ENCODE measurements around the gene PIK3R5. TPM values are rescaled to one million over a fixed set of nuclear protein-coding genes. Genes with fewer than 3 reads are reported as not detected.

PIK3R5 gene
- total RNA-seq, 1 experiment from 2014 or later = 0.09 TPM

GRCh38 chr17:8846768-8847211, 118.7 kb downstream of the PIK3R5 start:
- BruUV-seq (replicated peaks) = no TSS peak

GRCh38 chr17:8844229-8845218, 121.0 kb downstream of the PIK3R5 start:
- TF ChIP-seq, protein P1, sequence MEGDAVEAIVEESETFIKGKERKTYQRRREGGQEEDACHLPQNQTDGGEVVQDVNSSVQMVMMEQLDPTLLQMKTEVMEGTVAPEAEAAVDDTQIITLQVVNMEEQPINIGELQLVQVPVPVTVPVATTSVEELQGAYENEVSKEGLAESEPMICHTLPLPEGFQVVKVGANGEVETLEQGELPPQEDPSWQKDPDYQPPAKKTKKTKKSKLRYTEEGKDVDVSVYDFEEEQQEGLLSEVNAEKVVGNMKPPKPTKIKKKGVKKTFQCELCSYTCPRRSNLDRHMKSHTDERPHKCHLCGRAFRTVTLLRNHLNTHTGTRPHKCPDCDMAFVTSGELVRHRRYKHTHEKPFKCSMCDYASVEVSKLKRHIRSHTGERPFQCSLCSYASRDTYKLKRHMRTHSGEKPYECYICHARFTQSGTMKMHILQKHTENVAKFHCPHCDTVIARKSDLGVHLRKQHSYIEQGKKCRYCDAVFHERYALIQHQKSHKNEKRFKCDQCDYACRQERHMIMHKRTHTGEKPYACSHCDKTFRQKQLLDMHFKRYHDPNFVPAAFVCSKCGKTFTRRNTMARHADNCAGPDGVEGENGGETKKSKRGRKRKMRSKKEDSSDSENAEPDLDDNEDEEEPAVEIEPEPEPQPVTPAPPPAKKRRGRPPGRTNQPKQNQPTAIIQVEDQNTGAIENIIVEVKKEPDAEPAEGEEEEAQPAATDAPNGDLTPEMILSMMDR (conservative IDR thresholded peaks at IDR 0.05; ENCODE audit: low read depth, low read length) = no peak
- TF ChIP-seq EZH2 (IDR thresholded peaks at IDR 0.05; ENCODE audit: borderline replicate concordance, low read depth, low read length, poor library complexity, severe bottlenecking) = no peak
- H3K27ac ChIP-seq (ENCODE audit: low read depth, low read length, poor library complexity, severe bottlenecking) = no peak overlapping the region
- no peaks in the 10 kb centered on the region for H3K9me3 ChIP-seq (ENCODE audit: low read depth, low read length, poor library complexity, severe bottlenecking)
- no peaks in the 10 kb centered on the region for H3K4me1 ChIP-seq (ENCODE audit: insufficient read depth, low read length, poor library complexity, severe bottlenecking)
- ChIA-PET POLR2A (ENCODE audit: low non-redundant PET) (no interaction called here), CTCF (no interaction called here)
- DNase-seq (ENCODE audit: low spot score) = no peak
- no TSS peak for BruUV-seq (replicated peaks)
- no peak overlapping the region for H3K4me3 ChIP-seq (ENCODE audit: low read depth, low read length, poor library complexity, severe bottlenecking)
- no peaks in the 10 kb centered on the region for H3K27me3 ChIP-seq (replicated peaks; ENCODE audit: insufficient read depth, low read depth, low read length, poor library complexity)
- no peaks in the 10 kb centered on the region for H3K36me3 ChIP-seq (ENCODE audit: insufficient read depth, low read length, poor library complexity, severe bottlenecking)
- intact Hi-C loops (cut with micrococcal nuclease; ENCODE audit: unreplicated experiment) = no loop called here

More at GRCh38 chr17:8846768-8847211, 118.7 kb downstream of the PIK3R5 start:
- intact Hi-C loops (cut with micrococcal nuclease; ENCODE audit: unreplicated experiment) = no loop called here
- DNase-seq (ENCODE audit: low spot score) = peak; percentile 61
- Histone ChIP-seq H3K36me3 (ENCODE audit: insufficient read depth, low read length, poor library complexity, severe bottlenecking) (no peaks in the 10 kb centered on the region), H3K27me3 (replicated peaks; ENCODE audit: insufficient read depth, low read depth, low read length, poor library complexity) (no peaks in the 10 kb centered on the region), H3K4me3 (ENCODE audit: low read depth, low read length, poor library complexity, severe bottlenecking) (no peak overlapping the region), H3K27ac (ENCODE audit: low read depth, low read length, poor library complexity, severe bottlenecking) (no peak overlapping the region), H3K9me3 (ENCODE audit: low read depth, low read length, poor library complexity, severe bottlenecking) (no peaks in the 10 kb centered on the region), H3K4me1 (ENCODE audit: insufficient read depth, low read length, poor library complexity, severe bottlenecking) (no peaks in the 10 kb centered on the region)
- CTCF ChIA-PET = no interaction called here
- TF ChIP-seq EZH2 (IDR thresholded peaks at IDR 0.05; ENCODE audit: borderline replicate concordance, low read depth, low read length, poor library complexity, severe bottlenecking) = no peak
- TF ChIP-seq, protein P1 (conservative IDR thresholded peaks at IDR 0.05; ENCODE audit: low read depth, low read length) = no peak
- POLR2A ChIA-PET (ENCODE audit: low non-redundant PET) = no interaction called here

GRCh38 chr17:8843344-8843743, 122.2 kb downstream of the PIK3R5 start:
- Histone ChIP-seq H3K9me3 (ENCODE audit: low read depth, low read length, poor library complexity, severe bottlenecking) (no peaks in the 10 kb centered on the region), H3K27me3 (replicated peaks; ENCODE audit: insufficient read depth, low read depth, low read length, poor library complexity) (no peaks in the 10 kb centered on the region), H3K36me3 (ENCODE audit: insufficient read depth, low read length, poor library complexity, severe bottlenecking) (no peaks in the 10 kb centered on the region), H3K4me3 (ENCODE audit: low read depth, low read length, poor library complexity, severe bottlenecking) (no peak overlapping the region), H3K27ac (ENCODE audit: low read depth, low read length, poor library complexity, severe bottlenecking) (no peak overlapping the region), H3K4me1 (ENCODE audit: insufficient read depth, low read length, poor library complexity, severe bottlenecking) (no peaks in the 10 kb centered on the region)
- DNase-seq (ENCODE audit: low spot score) = no peak
- ChIA-PET CTCF (interaction anchor here (0.6 kb wide), 1 partner anchor 128 kb away, joined by 6 read pairs; no protein-coding TSS in a partner anchor), POLR2A (ENCODE audit: low non-redundant PET) (no interaction called here)
- intact Hi-C loops (cut with micrococcal nuclease; ENCODE audit: unreplicated experiment) = no loop called here
- TF ChIP-seq, protein P1 (conservative IDR thresholded peaks at IDR 0.05; ENCODE audit: low read depth, low read length) = no peak
- TF ChIP-seq EZH2 (IDR thresholded peaks at IDR 0.05; ENCODE audit: borderline replicate concordance, low read depth, low read length, poor library complexity, severe bottlenecking) = no peak
- BruUV-seq (replicated peaks) = no TSS peak

Measured in A673 (cell line).